Measurements from ENCODE around the gene TTC9B.
"Not testable (repeated sequence)": the region's sequence is repeated elsewhere in the genome, so short reads cannot be mapped to it uniquely, and the experiment has no call there.

DNA sequence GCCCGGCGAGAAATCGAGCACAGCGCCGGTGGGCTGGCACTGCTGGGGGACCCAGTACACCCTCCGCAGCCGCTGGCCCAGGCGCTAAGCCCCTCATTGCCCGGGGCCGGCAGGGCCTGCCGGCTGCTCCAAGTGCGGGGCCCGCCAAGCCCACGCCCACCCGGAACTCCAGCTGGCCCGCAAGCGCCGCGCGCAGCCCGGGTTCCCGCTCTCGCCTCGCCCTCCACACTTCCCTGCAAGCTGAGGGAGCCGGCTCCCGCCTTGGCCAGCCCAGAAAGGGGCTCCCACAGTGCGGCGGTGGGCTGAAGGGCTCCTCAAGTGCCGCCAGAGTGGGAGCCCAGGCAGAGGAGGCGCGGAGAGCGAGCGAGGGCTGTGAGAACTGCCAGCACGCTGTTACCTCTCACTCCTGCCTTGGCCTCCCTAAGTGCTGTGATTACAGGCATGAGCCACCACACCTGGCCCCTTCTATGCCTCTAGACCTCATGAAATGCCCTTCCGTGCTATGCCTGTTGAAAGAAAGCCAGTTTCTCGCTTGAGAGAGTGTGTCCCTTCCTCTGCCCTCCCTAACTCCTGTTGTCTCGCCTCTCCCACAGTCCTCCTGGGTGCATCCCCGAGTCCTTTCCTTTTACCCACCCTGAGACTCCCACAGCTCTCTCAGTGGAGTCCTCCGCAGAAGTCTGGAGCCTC lies 47.7 kb downstream of the TTC9B start:
- TF ChIP-seq CTCF (conservative IDR thresholded peaks at IDR 0.05); EZH2 (IDR thresholded peaks at IDR 0.05; ENCODE audit: low read depth): not testable (repeated sequence)
